ENCODE measurements around the gene DHRS4.
A peak's percentile ranks its signal among the peaks of the same experiment; 100 is the strongest.
"Not testable (repeated sequence)": the region's sequence is repeated elsewhere in the genome, so short reads cannot be mapped to it uniquely, and the experiment has no call there.

DHRS4 gene

DNA sequence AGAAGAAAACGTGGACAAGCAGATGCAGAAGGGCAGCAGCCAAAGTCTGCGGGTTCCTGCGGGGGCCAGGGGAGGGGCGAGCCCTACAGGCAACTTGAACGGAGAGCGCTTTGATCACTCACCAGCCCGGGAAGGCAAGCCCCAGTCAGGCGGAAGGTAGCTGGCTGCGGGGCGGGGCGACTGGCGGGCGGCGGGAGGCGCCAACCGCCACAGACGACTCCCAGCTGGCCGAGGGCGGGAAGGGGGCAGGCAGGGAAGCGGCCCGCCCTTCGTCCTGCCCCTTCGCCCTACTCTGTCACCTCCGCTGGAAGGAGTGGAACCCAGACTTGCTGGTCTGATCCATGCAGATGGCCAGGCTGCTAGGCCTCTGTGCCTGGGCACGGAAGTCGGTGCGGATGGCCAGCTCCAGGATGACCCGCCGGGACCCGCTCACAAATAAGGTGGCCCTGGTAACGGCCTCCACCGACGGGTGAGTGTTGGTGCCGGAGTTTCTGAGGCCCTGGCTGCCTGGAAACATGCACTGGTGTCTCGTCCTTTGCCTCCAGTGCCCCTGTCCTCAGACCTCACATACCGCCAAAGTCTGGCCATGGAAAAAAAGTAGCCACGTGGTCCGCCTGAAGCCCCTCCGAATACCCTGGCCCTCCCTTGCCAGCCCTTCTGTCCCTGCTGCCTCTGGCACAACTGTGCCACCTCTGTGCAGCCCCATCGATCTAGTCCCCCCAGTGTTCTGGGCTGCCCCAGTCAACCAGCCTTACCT is 35.2 kb downstream of the DHRS4 start, which contains the start of gene DHRS4L2:
DHRS4L2 (plus strand) TSS at position 323 of the 757 bp plus-strand sequence; CDS start at position 342, 19 bp downstream.
- peak; percentile 93 for DNase-seq

- DNase-seq: peak; percentile 35
These were observed 36.3 kb downstream of the DHRS4 start for GRCh38 chr14:23989734-23990445.

DNA sequence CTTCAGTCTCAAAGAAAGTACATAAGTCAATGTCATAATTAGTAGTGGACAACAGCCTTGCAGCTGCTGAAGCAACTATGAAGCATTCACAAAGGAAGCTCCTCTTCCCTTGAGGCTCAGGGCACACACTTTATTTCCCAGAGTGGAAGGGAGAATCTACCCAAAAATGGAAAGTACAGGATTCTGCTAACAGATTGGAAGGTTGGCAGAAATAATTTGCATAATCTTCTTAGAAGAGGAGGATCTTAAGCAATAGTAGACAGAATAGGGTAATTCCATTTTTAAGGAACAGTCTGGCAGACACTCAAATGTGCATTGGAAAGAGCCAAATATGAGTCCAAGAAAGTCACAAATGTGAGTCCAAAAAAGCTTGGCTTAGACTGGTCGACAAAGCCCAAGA is 37.4 kb downstream of the DHRS4 start:
- DNase-seq: not testable (repeated sequence)

GRCh38 chr14:23993042-23993441 is 39.5 kb downstream of the DHRS4 start:
- not testable (repeated sequence) for DNase-seq

DNA sequence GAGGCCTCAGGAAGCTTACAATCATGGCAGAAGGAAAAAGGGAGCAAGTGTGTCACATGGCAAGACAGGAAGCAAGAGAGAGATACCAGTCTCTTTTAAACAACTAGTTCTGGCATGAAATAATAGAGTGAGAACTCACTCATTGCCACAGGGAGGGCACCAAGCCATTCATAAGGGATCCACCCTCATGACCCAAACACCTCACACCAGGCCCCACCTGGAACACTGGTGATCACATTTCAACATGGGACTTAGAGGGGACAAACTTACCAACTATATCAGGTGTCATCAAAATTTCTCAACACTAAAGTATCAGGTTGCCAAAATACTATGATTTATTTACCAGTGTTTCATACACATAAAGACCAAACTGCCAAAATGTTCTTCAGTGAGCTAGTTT is 42.4 kb downstream of the DHRS4 start:
- DNase-seq: not testable (repeated sequence)

GRCh38 chr14:23996825-23997224 is 43.3 kb downstream of the DHRS4 start:
- DNase-seq: not testable (repeated sequence)

DNA sequence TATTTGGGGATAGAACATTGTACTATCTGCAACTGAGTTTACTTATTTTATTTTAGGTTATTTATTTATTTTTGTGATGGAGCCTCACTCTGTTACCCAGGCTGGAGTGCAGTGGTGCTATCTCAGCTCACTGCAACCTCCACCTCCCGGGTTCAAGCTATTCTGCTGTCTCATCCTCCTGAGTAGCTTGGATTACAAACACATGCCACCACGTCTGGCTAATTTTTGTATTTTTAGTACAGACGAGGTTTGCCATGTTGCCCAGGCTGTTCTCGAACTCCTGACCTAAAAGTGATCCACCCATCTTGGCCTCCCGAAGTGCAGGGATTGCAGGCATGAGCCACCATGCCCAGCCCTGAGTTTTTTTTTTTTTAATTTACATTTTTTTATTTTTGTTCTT is 46.1 kb downstream of the DHRS4 start:
- DNase-seq: not testable (repeated sequence)

DNA sequence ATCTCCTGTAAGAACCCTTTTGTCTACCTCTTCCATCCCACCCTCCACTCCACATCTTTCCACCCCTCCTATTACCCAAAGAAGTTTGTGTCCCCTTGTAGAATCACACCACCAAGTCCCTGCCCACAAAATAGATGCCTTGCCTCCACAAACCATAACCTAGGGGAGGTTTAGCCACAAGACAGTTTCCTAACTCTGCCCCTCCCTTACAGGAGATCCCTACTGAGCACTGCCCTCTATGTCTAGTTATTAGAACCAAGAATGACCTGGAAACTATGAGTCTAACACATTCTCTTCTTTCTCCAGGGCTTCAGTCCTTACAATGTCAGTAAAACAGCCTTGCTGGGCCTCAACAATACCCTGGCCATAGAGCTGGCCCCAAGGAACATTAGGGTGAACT is 47.5 kb downstream of the DHRS4 start:
- not testable (repeated sequence) for DNase-seq

- not testable (repeated sequence) for DNase-seq
These were observed 48.1 kb downstream of the DHRS4 start for GRCh38 chr14:24001679-24002078.

DNA sequence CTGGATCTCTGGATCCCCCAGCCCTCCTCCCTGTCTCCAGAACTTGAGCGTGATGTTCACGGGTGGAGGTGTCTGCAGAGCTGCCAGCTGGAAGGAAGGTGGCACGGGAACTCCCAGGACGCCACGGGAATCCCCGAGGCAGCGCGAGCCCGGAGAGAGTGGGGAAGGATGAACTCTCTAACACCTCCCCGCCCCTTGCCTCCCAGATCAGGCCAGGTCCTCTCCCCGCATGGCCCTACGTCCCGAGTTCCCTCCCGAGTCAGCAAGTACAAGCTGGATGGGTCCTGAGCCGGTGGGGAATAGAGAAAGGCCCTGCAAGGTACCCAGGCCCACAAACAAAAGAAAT is 52.9 kb downstream of the DHRS4 start:
- DNase-seq: not testable (repeated sequence)

GRCh38 chr14:24006817-24007652 is 53.5 kb downstream of the DHRS4 start:
- DNase-seq: peak; percentile 85

DNA sequence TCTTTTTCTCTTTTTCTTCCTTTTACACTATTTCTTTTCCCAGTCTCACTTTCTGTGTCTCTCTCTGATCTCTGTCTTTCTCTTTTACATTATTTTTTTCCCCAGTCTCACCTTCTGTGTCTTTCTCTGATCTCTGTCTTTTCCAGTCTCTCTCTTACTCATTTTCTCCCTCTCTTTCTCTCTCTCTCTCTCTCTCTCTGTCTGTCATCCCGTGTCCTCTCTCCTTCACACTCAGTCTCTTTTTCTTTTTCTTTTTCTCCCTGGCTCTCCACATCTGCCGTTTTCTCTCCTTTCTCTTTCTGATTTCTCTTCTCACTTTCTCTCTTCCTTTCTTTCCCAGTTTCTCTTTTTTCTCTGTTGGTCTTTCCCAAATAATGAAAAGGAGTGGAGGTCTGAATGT is 57.5 kb downstream of the DHRS4 start:
- no peak for DNase-seq

GRCh38 chr14:24012726-24013273 is 59.2 kb downstream of the DHRS4 start:
- DNase-seq: not testable (repeated sequence)

GRCh38 chr14:24013654-24014514 is 60.3 kb downstream of the DHRS4 start:
- DNase-seq: peak; percentile 43

DNA sequence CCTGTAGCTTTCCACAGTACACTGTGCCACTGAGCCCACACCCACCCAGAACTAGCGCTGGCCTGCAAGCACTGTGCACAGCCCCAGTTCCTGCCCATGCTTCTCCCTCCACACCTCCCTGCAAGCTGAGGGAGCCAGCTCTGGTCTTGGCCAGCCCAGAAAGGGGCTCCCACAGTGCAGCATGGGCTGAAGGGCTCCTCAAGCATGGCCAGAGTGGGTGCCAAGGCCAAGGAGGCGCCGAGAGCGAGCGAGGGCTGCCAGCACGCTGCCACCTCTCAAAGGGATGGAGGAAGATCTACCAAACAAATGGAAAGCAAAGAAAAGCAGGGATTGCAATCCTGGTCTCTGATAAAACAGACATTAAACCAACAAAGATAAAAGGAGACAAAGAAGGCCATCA is 62.2 kb downstream of the DHRS4 start:
- not testable (repeated sequence) for DNase-seq

Measured in stimulated activated CD4-positive, alpha-beta T cell treated with anti-CD3 and anti-CD28 coated beads, Interleukin-15, amount 100 ng/mL, for 24 hours (primary cell).